GM18505 (cell line): ENCODE results near the gene CC2D1A.

ENCODE experiments used
- ATAC-seq: cut with Tn5 transposase; IDR thresholded peaks from one replicate; pipeline ENCODE4 v1.9.1; 2021; ENCODE audit not compliant: unreplicated experiment
- POLR2A ChIP-seq: IDR thresholded peaks from 4 replicates; pipeline ENCODE4 v1.6.1; 2011; ENCODE audit warnings: borderline replicate concordance; ENCODE audit not compliant: insufficient read depth, insufficient read length; ENCODE audit errors: extremely low read depth

CC2D1A gene

DNA sequence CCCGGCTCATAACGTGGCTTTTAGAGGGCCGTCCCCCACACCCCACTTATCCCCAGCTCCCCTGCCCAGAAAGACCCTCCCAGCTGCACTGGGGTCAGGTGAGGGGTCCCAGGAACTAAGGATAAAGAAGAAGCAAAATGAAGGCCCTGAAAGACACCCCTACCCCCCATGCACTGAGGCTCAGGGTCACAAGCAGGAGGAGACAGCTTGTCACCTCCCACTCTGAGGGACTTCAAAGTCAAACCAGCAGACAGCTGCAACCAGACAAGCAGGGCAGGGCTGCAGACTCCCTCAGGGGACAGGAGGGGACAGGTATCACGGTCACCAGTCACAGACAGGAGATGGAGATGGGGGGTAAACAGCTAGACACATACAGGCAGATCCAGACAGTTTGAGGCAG lies 35.1 kb upstream of the CC2D1A start:
- no peak for TF ChIP-seq POLR2A
- ATAC-seq: no peak

GRCh38 chr19:13872339-13872694 lies 33.7 kb upstream of the CC2D1A start:
- TF ChIP-seq POLR2A: no peak
- ATAC-seq: no peak

DNA sequence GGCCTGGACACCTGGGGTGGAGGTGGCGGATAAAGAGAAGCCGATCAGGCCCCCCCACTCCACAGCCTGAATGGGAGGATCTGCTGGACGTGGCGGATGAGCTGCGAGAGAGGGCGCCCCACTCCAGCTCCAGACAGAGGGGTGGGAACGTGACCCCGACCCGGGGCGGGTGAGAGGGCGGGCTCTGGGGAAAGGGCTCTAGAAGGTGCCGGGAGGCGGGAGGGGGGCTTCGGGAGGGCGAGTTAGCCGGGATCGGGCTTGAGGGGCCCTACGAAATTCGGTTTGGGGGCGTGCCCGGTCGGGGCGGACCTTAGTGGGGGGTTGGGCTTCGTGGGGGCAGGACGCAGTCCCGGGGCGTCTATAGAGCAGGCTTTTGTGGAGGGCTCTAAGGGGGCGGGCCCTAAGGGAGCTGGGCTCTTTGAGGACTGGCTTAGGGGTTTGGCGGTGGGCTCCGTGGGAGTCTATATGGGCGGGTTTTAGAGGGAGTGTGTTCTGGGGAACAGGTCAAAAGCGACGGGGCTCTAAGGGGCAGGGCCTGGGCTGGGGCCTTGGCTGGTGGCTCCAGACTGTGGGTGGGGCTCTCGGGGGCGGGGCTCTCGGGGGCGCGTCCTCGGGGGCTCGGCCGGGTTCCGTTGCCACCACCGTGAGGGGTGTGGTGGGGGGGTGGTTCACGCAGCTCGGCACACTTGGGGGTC lies 33.2 kb upstream of the CC2D1A start:
- no peak for TF ChIP-seq POLR2A
- ATAC-seq: no peak

GRCh38 chr19:13873834-13874515 lies 32.0 kb upstream of the CC2D1A start:
- ATAC-seq: no peak
- TF ChIP-seq POLR2A: no peak

DNA sequence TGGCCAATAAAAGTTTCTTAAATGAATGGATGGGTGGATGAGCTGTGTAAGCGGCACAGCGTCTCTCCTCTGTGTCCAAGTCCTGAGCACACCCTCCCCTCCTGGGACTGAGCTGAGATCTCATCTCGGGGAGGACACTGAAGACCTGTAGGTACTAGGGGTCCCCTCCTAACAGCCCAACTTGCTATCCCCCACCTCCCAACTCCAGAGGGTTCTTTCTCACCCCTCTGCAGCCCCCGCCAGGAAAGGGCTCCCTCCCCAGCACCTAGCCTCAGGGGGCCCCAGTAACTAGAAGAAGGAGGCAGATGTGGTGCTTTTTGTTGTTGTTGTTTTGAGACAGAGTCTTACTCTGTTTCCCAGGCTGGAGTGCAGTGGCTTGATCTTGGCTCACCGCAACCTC lies 30.2 kb upstream of the CC2D1A start:
- TF ChIP-seq POLR2A: no peak
- no peak for ATAC-seq

- no peak for ATAC-seq
- no peak for TF ChIP-seq POLR2A
These were observed 29.2 kb upstream of the CC2D1A start, which contains the start of gene NANOS3 for GRCh38 chr19:13876834-13877233. TSS of gene NANOS3 (plus strand) at chr19:13877134. CDS start at chr19:13877249, 115 bp downstream.

- no peak for TF ChIP-seq POLR2A
- no peak for ATAC-seq
These were observed 28.7 kb upstream of the CC2D1A start for GRCh38 chr19:13877303-13877702.

DNA sequence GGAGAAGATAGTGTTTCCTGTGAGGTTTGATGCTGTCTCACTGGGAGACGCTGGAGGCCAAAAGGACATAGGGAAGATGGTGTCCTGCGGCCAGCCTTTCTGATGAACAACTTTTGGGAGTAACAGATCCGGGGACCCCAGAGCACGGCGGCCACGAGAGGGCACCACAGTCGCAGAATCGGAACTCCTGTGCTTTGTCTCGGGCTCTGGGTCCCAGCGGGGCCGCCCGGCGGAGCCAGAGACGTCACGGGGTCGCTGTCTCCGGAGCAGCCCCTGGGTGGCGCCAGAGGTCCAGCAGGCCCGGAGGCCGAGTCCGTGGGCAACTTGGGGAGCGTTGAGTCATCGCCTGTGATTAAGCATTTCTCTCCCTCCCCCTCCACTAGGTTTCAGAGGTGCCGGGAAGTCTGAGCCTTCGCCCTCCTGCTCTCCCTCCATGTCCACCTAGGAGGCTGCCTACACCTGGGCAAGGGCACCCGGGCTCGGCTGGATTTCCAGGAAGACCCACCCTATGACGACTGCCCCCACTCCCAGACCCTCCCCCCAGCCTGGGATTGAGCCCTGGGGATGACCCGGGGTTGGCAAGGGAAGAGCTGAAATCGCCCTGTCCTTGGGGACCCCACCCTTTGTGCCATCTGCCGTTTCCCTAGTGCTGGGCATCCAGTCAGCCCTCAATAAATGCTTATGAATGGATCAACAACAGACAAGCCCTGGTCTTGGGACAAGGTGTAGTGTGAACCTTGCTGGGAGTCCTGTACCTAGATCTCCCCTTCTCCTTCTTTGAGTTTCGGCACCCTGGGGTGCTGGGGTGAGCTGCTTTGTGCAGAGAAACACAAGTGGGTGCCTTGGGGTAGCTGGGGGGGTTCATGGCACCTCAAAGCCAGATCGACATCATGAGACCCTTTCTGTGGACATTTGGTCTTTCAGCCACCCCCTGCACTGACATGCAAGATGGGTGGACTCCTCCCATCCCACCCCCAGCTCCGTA lies 25.6 kb upstream of the CC2D1A start:
- TF ChIP-seq POLR2A: no peak
- peak; percentile 75 for ATAC-seq

DNA sequence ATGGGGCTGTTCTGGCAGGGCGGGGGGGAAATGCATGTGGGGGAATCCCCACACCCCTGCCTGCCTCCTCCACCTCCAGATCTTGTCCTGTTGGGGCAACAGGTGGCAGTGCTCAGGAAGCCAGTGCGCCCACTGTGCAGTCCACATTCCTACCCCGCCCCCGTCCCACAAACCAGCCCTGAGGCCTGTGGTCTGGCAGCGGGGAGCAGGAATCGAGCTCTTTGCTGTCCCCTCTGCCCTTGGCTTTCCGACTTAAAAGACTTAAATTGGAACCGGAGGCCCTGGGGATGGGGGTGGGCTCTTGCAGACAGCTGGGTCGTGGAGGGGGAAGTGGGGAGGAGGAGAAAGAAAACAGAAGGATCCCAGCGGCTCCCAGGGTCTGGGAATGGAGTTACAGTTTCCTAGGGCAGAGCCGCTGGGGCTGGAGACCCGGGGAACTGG lies 24.7 kb upstream of the CC2D1A start:
- ATAC-seq: no peak
- TF ChIP-seq POLR2A: no peak

GRCh38 chr19:13881692-13882418 lies 24.1 kb upstream of the CC2D1A start:
- TF ChIP-seq POLR2A: no peak
- ATAC-seq: no peak

DNA sequence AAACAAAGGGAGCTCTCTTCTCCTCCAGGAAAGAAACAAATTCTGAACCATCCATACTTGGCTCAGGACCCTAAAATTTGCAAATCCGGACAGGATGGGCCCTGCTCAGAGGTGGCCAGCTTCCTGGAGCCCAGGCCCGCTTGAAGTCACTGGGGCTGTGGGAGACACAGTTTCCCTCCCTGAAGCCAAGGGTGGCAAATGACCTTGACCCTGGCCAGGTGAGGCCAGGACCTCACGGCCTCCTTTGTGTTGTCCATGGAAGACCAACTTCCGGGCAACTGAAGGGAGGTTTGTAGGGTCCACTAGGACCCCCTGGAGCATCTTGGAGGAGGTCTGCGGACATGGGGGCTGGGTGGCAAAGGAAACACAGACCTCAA lies 23.6 kb upstream of the CC2D1A start:
- no peak for TF ChIP-seq POLR2A
- ATAC-seq: no peak

- TF ChIP-seq POLR2A: no peak
These were observed 23.2 kb upstream of the CC2D1A start for GRCh38 chr19:13882836-13883235.

More at GRCh38 chr19:13882836-13883235, 23.2 kb upstream of the CC2D1A start:
- no peak for ATAC-seq
